Measurements from ENCODE around the gene USP13. TPM values are rescaled to one million over a fixed set of nuclear protein-coding genes. Genes with fewer than 3 reads are reported as not detected.

The USP13 gene
- total RNA-seq, 4 donors from 2014 or later, result 2.3 to 8.3 (median 5.8) TPM

DNA sequence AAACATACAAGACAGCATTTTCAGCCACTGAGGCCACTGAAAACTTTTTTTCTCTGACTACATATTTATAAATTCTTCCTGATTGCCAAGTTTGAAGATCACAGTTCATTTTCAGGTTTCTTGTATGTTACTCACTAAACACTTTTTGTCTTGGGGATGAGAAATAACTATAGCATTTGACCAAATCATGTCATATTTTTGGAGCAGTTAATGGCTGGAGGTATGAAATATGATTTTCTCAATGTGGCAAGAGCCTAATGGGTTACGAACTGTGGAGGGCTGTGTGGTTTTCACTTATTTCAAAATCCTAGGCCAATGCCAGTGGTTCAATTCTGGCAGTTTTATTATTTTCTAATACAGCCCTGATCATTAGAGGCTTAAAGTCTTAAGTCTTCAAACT is 64.4 kb downstream of the USP13 start:
- no peaks in the 10 kb centered on the region for H3K9me3 ChIP-seq
- TF ChIP-seq POLR2AphosphoS5 (IDR thresholded peaks at IDR 0.05), result no peak
- TF ChIP-seq, protein P1, sequence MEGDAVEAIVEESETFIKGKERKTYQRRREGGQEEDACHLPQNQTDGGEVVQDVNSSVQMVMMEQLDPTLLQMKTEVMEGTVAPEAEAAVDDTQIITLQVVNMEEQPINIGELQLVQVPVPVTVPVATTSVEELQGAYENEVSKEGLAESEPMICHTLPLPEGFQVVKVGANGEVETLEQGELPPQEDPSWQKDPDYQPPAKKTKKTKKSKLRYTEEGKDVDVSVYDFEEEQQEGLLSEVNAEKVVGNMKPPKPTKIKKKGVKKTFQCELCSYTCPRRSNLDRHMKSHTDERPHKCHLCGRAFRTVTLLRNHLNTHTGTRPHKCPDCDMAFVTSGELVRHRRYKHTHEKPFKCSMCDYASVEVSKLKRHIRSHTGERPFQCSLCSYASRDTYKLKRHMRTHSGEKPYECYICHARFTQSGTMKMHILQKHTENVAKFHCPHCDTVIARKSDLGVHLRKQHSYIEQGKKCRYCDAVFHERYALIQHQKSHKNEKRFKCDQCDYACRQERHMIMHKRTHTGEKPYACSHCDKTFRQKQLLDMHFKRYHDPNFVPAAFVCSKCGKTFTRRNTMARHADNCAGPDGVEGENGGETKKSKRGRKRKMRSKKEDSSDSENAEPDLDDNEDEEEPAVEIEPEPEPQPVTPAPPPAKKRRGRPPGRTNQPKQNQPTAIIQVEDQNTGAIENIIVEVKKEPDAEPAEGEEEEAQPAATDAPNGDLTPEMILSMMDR (IDR thresholded peaks at IDR 0.05), result no peak
- TF ChIP-seq EP300 (IDR thresholded peaks at IDR 0.05), result no peak
- TF ChIP-seq POLR2A (IDR thresholded peaks at IDR 0.05), result no peak
- H3K4me3 ChIP-seq, result no peak overlapping the region
- no peaks in the 10 kb centered on the region for H3K4me1 ChIP-seq
- no peak overlapping the region for H3K27ac ChIP-seq
- DNase-seq (ENCODE audit: low spot score in 2 of 2), result no peak
- H3K27me3 ChIP-seq, result no peaks in the 10 kb centered on the region
- peaks cover 8% of the 10 kb centered on the region for H3K36me3 ChIP-seq
- WGBS, result 92% methylated on average over 1 of the region's 1 CpG

DNA sequence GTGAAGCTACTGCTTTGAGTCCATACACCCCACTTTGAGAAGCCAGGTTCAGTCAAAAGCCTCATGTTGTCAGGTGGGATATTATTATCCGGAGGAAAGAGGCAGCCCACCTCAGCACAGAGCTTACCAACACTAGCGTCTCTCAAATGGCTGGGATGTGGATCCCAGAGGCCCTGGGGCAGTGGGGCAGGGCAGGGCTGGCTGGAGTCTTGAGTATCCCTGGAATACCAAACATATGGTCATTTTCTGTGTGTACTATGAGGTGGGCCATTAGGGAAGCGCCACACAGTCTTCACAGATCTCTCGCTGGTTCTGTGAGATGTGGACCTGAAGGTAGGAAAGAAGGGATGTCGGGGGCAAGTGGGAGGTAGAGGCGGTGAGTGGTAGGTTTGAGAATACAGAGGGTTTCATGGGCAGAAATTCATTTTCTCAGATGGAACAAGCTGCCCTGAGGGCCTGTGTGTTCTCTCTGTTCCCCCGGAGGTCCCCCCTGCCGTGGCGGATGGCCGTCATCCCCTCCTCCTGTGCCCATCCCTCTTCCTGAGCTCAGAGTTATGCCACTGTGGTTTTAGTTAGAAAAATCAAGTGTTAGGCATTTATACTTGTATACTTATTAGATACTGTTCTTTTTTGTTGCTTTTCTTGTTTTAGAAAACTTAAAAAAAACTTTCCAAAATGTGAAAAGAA is 66.4 kb downstream of the USP13 start:
- H3K27ac ChIP-seq, result no peak overlapping the region
- peaks cover 8% of the 10 kb centered on the region for H3K36me3 ChIP-seq
- H3K27me3 ChIP-seq, result no peaks in the 10 kb centered on the region
- H3K9me3 ChIP-seq, result no peaks in the 10 kb centered on the region
- WGBS, result 90% methylated on average over 10 of the region's 10 CpGs
- no peak overlapping the region for H3K4me3 ChIP-seq
- no peak for DNase-seq (ENCODE audit: low spot score in 2 of 2)
- no peaks in the 10 kb centered on the region for H3K4me1 ChIP-seq
- TF ChIP-seq EP300 (IDR thresholded peaks at IDR 0.05) (no peak), POLR2AphosphoS5 (IDR thresholded peaks at IDR 0.05) (no peak)

DNA sequence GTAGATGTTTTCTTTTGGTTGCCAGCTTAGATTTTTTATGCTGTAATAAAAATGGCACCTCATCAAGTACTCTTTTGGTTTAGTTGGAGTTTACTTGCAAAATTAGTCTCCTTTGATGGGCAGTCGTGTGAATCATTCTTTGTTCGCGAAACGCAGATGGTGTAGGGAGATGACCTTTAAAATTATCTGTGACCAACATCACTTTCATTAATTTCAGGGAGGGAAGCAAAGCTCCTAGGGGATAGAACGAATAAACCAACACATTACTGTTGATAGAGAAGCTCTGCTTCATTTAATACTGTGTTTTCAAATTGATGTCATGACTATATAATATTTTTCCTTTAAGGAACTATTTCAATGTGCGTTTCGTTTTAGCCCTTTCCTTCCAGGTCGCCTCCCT is 67.4 kb downstream of the USP13 start:
- no peaks in the 10 kb centered on the region for H3K4me1 ChIP-seq
- 79% methylated on average over 8 of the region's 8 CpGs for WGBS
- H3K9me3 ChIP-seq, result no peaks in the 10 kb centered on the region
- H3K27me3 ChIP-seq, result no peaks in the 10 kb centered on the region
- TF ChIP-seq, protein P1 (IDR thresholded peaks at IDR 0.05), result no peak
- no peak for TF ChIP-seq POLR2A (IDR thresholded peaks at IDR 0.05)
- no peak overlapping the region for H3K4me3 ChIP-seq
- H3K27ac ChIP-seq, result no peak overlapping the region
- peaks cover 8% of the 10 kb centered on the region for H3K36me3 ChIP-seq
- no peak for DNase-seq (ENCODE audit: low spot score in 2 of 2)

DNA sequence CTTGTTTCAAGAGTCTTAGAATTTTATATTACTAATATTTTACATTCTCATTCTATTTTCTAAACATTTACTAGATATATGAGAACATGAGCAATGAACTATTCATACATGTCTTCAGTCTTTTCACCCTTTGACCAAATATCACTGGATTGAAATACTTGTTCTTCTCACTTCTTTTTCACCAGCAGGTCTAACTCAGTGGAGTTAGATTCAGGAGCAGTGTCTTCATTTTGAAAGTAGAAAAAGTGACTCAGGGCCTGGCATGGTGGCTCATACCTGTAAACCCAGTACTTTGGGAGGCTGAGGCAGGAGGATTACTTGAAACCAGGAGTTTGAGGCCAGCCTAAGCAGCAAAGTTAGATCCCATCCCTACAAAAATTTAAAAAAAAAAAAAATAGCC is 70.8 kb downstream of the USP13 start:
- Histone ChIP-seq H3K4me3 (no peak overlapping the region), H3K36me3 (peaks cover 8% of the 10 kb centered on the region), H3K9me3 (no peaks in the 10 kb centered on the region), H3K4me1 (no peaks in the 10 kb centered on the region), H3K27ac (no peak overlapping the region), H3K27me3 (no peaks in the 10 kb centered on the region)
- TF ChIP-seq, protein P1 (IDR thresholded peaks at IDR 0.05), result no peak
- TF ChIP-seq POLR2AphosphoS5 (IDR thresholded peaks at IDR 0.05) (no peak), EP300 (IDR thresholded peaks at IDR 0.05) (no peak), POLR2A (IDR thresholded peaks at IDR 0.05) (no peak)
- no peak for DNase-seq (ENCODE audit: low spot score in 2 of 2)

DNA sequence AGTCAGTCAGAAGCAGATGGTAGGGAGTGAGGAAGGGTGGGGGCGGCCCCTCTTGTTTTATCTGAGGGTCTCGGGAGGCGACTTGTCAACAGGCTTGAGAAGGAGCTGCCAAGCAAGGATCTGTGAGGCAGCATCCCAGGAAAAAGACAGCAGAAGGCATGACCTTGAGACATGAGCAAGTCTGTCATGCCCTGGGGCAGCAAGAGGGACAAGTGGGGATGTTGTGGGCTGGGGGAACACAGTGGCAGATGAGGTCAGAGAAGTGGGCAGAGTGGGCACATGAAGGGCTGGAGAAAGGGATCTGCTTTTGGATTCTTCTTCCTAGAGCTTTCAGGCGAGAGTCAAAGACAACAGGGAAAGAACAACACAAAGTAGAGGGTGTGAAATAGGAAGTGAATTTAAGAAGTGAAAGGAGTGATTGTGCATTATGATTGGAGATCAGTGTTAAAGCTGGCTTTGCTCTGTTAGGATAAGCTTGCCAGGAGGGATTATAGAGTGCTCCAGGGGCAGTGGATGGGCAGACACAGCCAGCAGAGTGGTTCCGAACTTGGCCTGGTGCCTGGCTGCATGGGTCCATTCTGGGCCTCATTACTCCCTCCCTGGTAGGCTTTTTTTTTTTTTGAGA is 73.3 kb downstream of the USP13 start:
- no peak overlapping the region for H3K4me3 ChIP-seq
- H3K9me3 ChIP-seq, result no peaks in the 10 kb centered on the region
- H3K4me1 ChIP-seq, result no peaks in the 10 kb centered on the region
- no peak overlapping the region for H3K27ac ChIP-seq
- no peaks in the 10 kb centered on the region for H3K27me3 ChIP-seq
- TF ChIP-seq, protein P1 (IDR thresholded peaks at IDR 0.05), result no peak
- TF ChIP-seq POLR2A (IDR thresholded peaks at IDR 0.05), result no peak
- no peak for TF ChIP-seq EP300 (IDR thresholded peaks at IDR 0.05)
- TF ChIP-seq POLR2AphosphoS5 (IDR thresholded peaks at IDR 0.05), result no peak
- DNase-seq (ENCODE audit: low spot score in 2 of 2), result no peak
- peaks cover 20% of the 10 kb centered on the region for H3K36me3 ChIP-seq
- 85% methylated on average over 5 of the region's 5 CpGs for WGBS
